Measurements from ENCODE around the gene PPFIBP2.

The PPFIBP2 gene

DNA sequence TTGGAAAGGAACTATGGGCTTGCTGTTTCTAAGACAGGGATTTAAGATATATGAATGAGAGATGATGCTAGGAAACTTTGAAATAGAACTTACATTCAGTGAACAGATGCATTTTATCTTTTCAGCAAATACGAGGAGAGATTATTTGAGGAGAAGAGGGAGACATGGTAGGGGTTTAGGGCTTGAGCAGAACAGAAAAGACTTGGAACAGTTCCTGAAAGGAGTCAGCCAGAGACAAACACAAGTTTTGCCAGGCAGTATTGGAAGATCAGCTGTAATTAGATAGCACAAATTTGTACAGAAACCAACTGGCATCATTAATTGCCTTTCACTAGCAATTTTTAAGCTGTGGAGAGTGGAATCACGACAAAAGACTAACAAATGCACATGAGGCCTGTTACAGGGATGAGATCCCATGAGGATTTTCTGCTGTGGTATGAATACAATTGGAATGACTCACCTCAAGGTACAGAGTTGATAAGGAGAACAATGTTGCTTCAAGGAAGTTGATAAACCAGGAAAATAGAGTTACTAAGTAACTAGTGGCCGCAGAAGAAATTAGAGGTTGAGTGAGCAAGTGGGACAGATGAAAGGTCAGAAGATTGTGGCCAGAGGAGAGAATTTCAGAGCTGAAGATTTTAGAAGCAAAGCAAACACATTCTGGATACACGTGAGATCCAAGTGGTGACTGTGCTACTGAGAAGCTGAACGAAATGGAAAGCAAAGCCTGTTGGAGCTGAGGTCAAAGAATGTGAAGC lies 91.6 kb downstream of the PPFIBP2 start:
- no peak for FAIRE-seq

DNA sequence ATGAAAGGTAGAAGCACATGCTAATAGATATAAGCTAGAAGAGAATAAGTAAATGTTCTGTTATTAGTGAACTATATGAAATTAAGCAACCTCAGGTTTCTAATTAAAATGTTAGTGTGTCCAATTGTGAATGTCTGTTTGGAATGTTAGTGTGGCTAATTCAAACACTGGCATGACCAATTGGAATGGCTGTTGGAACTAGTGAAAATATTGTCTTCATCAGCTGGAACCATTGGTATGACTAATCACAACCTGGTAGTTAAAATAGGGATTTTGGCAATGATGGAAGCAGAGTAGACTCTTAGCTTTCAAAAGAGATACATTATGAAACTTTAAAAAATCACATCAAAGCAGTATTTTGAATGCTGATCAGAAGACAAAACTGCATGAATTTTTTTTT lies 92.7 kb downstream of the PPFIBP2 start:
- FAIRE-seq, result no peak

DNA sequence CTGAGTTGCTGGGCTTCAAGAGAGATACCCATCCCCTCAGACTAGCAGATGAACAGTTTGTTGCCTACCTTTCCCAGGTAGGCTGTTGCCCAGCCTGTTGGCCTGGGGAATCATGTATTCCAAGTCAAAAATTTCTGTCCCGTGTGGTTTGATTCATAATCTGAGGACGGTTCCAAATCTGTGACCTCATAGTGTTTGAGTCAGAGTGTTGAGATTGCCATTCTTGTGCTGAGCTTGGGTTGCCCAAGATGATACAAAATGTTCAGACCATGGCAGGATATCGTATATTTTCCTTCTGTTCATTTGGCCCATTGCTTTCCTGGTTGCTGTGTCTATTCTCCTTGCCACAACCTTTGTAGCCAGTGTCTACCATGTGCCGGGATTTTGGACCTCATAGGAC lies 95.2 kb downstream of the PPFIBP2 start:
- no peak for FAIRE-seq

DNA sequence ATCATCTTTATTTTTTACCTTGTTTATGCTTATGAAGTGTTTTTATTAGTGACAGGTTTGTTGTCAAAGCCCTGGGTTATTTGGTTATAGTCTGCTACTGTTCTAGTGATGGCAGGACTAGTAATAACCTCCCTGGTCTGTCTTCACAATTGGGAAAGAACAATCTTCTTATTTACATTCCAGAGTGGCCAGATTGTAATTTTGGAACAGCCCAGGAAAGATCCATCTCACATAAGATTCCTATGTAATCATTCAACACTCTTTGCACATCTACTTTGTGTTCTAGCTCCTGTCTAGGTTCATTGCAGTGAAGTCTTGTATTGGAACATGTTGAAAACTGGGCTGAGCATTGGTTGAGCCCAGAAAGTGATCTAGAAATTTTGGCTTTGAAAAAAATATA lies 95.7 kb downstream of the PPFIBP2 start:
- FAIRE-seq, result no peak

DNA sequence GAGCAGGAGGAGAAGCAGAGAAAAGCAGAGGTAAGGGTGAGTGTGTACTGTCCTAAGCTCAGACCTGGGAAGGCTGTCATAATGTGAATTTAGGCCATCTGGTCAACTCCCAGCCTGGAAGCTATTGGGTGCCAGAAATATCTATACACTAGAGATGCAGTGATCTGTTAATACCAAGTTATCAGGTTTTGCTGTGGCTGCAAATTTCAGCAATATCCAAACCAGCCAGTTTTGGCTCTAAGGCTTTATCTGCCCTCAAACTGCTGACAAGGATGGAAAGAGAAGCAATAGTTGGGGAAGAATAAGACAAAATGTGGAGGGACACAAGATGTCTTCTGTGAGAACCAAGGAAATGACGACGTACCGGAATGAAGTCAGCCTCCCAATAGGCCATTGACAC lies 96.6 kb downstream of the PPFIBP2 start:
- no peak for FAIRE-seq

DNA sequence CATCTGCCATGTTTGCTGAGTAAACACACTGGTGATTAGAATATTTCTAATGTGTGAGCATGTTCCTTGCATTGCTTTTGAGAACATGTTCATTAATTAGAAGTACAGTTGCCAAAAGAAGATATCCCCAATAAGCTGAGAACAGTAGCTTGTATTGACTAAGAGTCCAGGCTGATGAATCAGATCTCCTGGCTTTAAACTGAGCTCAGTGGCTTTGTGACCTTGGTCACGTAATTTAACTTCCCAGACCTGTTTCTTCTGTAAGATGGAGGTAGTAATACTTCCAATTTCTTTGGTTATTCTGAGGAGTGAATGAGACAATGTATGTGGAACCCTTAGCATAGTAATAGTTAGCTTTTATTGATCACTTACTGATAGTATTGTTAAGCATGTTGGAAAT lies 97.6 kb downstream of the PPFIBP2 start:
- no peak for FAIRE-seq

DNA sequence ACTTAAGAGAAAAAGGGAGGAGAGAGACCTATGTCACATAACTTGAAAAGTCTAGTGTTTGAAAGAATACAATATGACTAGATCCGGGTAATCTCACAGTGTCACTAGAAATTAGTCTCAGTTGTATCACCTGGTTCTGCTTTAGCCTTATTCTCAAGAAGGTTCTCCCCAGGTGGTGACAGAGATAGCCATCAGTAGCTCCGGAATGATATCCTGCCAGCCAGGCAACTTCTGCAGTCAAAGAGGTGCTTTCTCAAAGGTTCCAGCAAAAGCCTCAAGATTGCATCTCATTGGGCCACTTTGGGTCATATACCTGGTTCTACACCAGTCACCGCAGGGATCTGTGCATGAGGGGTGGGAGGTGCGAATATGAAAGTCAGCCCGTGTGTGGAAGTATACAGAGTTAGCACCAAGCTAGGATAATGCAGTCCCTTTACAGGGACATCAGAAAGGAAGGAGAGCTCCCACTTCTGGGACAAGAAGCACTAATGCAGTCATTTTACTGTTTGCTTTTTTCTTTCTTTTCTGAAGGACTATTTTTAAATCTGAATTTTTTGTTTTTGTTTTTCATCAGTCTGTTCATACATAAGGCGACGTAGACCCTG lies 98.4 kb downstream of the PPFIBP2 start:
- no peak for FAIRE-seq

DNA sequence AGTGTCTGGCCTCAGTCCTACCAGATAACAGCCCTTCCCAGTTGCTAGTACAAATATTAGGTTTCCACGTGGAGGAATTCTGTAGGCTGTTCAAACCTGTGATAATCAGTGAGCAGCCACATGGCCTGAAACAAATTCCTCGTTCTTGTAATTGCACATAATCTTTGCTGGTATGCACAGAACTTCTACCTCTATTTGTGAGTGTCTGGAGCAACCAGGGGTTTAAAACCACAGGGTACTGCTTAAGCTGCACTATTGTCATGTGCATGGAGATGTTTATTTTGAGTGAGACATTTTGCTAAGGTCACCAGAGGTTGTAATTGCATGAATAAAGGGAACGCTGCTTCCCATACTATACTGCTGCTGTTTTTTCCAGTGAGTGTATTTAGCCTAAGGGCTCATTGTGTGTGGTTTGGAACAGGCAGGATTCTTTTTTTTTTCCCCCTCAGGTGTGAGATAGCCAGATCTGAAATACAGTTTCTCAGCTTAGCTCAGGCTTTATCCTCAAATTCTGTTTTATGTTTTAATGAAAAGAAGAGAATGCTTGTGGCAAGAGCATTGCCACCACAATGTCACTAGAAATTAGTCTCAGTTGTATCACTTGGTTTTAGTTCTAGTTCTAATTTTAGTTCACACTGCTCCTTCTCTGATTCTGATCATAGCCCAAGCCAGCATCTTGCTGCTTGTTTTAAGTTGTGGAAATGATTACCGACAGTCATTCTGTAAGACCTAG lies 99.0 kb downstream of the PPFIBP2 start:
- no peak for FAIRE-seq

DNA sequence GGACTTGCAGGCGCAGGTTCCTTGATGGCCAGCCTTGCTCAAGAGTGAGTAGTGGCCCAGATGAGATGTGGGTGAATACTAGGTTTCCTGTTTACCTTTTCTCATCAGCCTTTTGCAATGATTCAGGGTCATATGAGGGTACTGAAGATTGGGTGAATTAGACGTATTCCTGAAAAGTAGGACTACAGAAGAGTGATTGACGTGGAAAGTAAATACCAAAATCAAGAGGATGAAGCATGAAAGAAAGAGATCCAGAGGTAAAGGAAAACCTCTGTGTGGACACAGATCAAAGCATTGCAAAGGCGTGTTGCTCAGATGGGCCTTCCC lies 99.6 kb downstream of the PPFIBP2 start:
- FAIRE-seq, result no peak

DNA sequence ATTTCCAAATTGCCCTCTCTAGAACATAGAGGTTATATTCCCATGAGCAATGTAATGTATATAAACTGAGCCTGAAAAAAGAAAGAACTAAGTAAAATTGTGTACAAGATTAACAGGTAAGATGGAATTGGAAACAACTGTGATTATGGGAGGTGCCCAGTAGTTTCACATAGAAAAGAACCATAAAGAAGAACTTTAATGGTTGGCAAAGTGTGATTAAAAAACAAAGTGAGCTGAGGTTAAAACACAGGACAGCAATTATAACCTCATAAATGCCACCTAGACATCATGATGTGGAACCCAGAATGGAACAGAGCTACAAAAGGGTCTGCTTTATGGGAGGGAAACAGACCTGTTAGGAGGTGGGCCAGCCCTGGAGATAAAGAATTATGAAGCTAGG lies 100.9 kb downstream of the PPFIBP2 start:
- no peak for FAIRE-seq

DNA sequence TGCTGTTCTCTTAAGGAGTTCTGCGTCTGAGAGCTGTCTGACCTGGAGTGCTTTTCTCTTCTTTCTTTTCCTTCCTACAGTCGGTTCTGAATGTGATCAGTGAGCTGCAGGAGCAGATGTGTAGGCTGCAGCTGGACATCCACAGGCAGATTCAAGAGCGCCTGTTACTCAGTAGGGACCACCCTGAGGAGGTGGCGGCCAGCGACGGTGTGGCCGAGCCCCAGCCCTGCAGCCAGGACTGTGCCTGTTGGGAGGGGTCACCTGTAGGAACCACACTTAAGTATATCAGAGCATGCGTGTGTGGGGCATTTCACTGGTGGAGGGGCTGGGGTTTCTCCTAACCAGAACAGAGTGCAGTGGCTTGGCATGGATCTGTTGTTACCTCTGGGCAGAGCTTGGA lies 103.2 kb downstream of the PPFIBP2 start:
- no peak for FAIRE-seq

DNA sequence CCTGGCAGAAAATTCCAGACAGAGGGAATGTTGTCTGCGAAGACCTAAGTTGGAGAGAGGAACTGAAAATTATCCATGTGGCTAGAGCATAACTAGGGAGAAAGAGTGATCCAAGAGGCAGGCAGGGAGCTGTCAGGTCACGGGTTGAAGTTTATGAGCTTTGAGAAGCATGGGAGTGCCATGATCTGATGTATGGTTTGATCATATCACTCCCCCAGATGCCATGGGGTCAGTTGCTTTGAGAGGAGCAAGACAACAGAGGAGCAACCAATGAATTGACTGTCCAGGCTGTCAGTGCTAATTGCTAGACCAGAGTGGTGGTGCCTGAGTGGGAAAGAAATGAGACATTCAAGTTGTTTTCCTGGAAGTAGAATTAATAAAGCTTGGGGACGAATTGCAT lies 105.5 kb downstream of the PPFIBP2 start:
- FAIRE-seq, result no peak

DNA sequence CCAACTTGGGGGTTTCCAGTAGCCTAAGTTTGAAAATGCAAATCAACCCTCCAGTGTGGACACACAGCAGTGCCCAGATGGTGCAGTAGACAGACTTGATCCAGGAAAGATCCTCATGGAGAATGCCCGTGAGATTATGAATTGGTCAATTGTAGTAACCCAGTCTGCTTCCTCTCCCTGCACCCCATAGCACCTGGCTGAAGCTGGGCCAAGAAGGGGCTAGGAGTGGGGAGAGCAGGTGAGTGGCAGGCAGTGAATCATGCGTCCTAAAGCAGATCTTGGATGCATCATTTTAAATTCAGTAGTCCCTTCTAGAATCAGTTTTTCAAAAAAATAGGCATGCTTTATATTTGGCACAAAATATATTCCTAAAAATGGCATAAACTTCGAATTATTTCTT lies 107.3 kb downstream of the PPFIBP2 start:
- FAIRE-seq, result no peak

DNA sequence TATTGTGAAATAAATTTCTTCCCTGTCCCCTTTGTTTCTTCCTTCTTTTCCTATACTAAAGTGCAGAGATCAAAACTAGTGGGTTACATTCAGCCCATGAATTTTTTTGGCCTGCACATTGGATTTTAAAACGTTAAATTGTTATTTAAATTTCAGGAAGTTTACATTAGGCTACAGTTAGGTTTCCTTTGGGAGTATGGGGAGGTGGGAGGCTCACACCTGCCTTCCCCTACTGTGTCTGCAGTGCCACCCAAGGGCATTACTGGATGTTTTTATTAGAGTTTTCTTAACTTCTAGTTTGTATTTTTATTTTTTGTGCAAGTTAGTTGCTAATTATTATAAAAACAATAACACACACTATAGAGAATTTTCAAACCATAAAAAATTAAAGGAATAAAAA lies 107.8 kb downstream of the PPFIBP2 start:
- FAIRE-seq, result no peak

DNA sequence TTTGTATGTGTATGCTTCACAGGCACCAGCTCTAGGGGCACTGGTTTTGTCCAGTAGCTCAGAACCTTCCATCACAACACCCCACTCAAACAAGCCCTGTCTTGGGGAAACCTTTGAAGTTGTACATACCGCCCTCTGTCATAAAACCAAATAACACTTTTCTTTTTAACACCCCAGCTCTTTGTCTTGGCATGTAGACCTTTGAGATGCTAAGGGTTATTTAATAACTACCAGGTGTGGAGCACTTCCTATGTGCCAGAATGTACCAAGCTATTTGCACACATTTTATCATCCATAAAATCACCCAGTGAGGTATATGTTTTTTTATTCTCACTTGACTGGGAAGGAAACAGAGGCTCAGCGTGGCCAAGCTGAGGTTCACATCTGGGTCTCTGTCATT lies 108.9 kb downstream of the PPFIBP2 start:
- no peak for FAIRE-seq

DNA sequence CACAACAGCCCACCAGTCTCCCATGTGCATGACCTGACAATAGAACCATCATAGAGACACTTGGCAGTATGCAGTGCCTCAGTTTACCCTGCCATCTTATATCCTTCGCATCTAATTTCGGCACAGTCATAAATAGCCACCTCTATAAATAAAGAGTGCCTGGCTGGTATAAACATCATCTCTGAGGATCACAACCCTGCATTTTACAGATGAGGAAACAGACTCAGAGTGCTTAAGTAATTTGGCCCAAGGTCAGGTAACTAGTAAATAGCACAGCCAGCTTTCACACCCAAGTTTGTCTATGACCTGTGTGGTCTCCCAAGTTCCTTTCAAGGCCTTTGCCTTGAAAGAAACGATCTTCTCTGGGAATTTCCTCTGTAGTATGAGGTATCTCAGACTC lies 114.9 kb downstream of the PPFIBP2 start:
- no peak for FAIRE-seq

DNA sequence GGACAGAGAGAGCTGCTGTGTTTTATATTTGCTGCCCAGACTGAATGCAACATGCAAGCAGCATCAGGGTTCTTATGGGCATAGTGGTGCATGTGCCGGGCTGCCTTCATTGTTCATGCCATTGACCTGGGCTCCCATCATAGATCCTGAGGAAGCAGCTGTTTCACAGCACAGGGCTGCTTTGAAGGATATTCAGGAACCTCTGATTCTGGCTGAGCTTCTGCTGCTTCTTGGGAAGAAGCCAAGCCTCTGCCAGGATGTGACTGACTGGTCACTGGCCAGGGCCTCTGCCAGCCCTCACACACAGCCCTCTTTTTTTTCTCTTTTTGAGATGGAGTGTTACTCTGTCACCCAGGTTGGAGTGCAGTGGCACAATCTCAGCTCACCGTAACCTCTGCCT lies 116.2 kb downstream of the PPFIBP2 start:
- no peak for FAIRE-seq

DNA sequence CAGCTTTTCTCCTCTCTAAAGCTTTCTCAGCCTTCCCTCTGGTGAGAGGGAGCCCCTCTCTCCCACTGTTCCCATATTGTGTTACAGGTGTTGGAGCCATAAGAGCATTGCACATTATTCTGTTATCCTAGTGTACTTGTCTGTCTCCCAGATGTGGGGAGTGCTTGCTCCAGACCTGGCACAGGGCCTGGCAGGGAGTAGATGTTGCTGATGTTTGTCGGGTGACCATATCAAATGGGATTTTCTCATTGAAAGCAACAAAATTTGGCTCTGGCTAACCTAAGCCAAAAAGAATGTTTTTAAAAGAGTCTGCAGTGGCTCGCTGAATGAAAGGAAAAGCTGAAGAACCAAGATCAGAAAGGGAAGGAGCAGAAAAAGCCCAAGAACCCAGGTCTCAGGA lies 118.4 kb downstream of the PPFIBP2 start:
- no peak for FAIRE-seq

DNA sequence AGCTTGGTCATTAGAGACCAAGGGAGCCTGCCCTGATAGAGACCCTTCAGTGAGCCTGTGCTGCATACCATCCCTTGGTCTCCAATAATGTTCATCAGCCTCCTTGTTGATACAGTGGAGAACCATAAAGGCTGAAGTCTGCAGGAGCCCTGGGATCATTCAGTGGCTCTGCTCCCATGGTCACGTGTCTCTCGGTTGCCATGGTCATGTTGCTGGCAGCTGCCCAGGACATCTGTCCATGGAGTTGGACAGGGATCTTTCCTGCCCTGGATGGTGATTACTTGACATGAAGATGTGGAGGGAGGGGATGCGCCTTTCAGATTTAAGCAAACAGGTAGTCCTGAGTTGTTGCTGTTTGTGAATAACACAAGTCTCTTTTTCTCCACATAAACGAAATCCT lies 121.3 kb downstream of the PPFIBP2 start:
- FAIRE-seq, result no peak

DNA sequence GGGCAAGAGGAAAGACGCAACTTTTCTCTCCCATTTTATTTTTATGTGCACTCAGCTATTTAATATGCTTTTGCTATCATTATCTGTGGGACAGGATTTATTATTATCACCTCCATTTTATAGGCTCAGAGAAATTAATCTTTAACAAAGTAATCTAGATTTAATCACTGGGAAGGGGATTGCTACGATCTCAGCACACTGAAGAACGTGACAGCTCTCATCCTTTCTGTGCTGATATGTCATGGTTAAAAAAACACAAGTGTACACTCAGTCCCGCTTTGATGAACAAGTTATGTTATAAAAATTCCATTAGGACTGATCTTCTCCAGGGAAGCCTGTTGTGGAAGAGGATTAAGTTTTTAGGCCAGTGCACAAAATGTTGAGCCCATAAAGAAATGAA lies 121.9 kb downstream of the PPFIBP2 start:
- no peak for FAIRE-seq

DNA sequence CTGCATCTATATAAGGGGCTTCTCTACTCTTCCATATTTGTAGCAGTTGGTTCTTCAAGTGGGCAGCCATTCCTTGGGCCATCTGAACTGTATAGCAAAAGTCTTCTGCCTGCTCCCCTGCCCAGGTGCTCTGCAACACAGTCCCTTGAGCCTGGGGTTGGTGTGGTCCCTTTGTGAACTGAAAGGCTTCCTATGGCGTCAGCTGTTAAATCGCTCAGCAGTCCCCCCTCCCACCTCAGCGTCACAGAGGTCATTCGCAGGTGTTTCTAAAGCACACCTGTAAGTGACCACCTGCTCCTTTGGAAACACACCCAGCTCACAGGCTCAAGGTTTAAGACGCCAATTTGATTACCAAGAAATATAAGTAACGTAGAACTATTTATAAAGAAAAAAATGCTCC lies 122.6 kb downstream of the PPFIBP2 start:
- no peak for FAIRE-seq

DNA sequence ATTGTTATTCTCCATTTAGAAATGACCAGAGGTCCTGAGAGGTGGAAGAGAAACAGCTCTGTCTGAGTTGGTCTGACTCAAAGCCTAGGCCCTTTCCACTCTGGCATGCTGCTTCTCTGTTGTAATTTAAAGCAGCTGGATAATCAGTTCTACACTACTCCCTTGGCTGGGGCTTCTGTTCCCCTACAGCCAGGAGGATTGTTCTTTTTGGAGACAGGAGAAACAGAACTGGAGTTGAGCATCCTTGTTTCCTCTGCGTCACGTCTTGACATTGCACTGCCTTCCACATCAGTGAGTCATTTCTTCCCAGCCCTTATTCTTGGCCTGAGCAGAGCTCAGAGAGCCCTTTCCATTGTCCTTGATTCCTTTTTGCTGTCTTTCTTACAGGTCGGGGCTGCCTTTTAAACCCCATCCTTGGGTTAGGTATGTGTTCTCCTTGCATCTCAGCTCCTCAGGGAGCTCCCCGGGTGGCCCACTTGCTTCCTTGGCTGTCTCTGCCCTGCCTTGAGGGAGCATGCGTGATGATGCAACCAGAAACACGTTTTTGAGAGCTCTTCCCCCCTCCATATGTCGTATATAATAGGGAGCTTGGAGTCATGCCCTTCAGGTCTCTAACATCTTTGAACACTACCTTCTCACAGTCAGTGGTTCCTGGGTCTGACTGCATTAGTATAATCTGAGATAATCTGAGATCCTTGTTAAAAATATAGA lies 123.8 kb downstream of the PPFIBP2 start:
- no peak for FAIRE-seq

DNA sequence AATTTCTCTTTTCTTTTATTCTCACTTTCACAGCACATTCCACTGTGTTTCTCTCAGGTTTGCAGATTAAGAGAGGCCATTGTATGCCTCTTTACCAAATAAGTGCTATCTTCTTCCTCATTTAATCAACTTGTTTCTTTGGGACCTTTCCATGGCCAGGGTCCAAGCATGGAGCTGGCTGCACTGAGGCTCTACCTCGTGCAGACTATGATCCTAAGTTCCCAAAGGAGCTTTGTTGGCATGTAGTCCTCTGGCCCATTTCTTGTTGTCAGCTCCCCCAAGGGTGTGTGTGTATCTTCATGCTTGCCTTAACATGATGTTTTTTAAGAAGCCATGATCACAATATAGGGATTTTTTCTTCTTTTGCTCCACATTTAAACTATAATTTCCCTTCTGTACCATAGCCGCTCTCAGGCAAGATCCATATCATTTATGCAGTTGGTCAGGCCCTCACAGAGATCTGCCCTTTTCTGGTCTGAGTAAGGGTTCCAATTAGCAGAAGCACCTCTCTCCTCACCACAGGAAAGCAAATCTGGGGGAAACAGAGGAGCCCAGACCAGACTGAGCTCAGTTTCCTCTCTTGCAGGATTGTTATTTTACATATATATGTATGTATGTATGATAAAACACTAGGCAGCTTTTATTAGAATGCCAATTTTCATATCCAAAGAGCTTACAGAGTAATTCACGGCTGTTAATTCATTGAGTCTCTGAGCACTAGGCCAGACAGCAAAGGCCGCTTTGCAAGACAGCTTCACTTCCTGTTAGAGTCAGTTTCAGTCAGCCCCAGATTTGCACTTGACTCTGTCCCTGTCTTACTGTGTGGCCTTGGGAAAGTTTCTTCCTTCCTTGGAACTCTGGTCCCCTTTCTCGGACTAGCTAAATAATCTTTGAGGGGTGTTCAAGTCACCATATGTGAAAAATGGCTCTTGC lies 125.2 kb downstream of the PPFIBP2 start:
- FAIRE-seq, result no peak

Data from TTC549 (cell line).